RWPE1 (cell line): ENCODE measurements around the gene RASSF7.
A peak's percentile ranks its signal among the peaks of the same experiment; 100 is the strongest.

Experiments used
- CTCF ChIA-PET: fragments of 350-600 bp; sonication (Branson Sonifier 250); formaldehyde crosslinking; extraction: SDS; loops from one replicate; lab custom pipeline; 2021; lab: Yijun Ruan, JAX
- POLR2A ChIA-PET: fragments of 400-600 bp; formaldehyde crosslinking; extraction: SDS; loops from one replicate; lab custom pipeline; 2020; ENCODE audit warnings: antibody characterized with exemption; ENCODE audit not compliant: low non-redundant PET; lab: Yijun Ruan, JAX
- DNase-seq: peaks from one replicate; pipeline ENCODE4 v3.0.0; 2012; ENCODE audit warnings: low spot score
- H3K27ac ChIP-seq: fragments of 450-650 bp; 2 replicates; pipeline ENCODE4 v1.5.1; 2017
- TF ChIP-seq, protein P1 (sequence below): fragments of 450-650 bp; conservative IDR thresholded peaks from 2 replicates; pipeline ENCODE4 v1.5.1; 2017; ENCODE audit warnings: low read depth, mild to moderate bottlenecking

RASSF7 gene

DNA sequence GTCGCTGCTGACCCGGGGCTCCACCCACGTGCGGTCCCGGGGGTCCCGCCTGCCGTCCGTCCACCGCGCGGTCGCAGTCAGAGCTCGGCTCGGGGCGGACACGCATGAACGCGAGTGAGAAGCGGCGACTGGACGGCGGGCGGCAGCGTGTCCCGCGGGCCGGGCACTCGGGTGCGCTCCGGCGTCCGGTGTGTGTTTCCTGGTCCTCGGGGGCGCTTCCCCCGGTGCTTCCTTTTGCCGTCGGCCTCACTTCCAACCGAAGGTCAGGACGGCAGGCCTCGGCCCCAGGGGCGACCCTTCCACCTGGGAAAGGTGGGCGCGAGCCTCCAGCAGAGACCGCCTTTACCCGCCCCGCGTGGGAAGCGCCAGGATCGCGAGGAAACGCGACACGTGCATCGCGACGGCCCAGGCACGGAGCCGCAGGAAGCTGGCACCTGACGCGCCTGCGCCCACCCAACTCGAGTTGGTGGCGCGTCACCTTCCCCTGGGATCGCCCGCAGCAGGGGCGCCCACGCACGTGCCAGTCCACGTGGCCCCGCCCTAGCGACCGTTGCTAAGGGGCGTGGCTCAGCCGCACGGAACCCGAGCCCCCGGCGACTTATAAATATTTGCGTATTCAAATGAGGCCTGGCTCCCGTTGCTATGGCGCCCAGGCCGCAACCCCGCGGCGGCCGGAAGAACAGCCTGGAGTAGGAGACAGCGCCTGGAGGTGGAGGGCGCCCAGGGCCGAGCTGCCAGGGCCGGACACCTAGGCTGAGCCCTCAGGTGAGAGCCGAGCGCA, 23.7 kb upstream of the RASSF7 start, which contains the start of gene LRRC56:
TSS of gene LRRC56 (plus strand) at position 687 of the 781 bp plus-strand sequence. CDS start 3,158 bp downstream, outside the sequence.
- ChIA-PET CTCF (no interaction called here), POLR2A (no interaction called here)
- DNase-seq = peak; percentile 90
- TF ChIP-seq, protein P1, sequence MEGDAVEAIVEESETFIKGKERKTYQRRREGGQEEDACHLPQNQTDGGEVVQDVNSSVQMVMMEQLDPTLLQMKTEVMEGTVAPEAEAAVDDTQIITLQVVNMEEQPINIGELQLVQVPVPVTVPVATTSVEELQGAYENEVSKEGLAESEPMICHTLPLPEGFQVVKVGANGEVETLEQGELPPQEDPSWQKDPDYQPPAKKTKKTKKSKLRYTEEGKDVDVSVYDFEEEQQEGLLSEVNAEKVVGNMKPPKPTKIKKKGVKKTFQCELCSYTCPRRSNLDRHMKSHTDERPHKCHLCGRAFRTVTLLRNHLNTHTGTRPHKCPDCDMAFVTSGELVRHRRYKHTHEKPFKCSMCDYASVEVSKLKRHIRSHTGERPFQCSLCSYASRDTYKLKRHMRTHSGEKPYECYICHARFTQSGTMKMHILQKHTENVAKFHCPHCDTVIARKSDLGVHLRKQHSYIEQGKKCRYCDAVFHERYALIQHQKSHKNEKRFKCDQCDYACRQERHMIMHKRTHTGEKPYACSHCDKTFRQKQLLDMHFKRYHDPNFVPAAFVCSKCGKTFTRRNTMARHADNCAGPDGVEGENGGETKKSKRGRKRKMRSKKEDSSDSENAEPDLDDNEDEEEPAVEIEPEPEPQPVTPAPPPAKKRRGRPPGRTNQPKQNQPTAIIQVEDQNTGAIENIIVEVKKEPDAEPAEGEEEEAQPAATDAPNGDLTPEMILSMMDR = no peak
- H3K27ac ChIP-seq = peak within 1 kb of the TSS; percentile 99

DNA sequence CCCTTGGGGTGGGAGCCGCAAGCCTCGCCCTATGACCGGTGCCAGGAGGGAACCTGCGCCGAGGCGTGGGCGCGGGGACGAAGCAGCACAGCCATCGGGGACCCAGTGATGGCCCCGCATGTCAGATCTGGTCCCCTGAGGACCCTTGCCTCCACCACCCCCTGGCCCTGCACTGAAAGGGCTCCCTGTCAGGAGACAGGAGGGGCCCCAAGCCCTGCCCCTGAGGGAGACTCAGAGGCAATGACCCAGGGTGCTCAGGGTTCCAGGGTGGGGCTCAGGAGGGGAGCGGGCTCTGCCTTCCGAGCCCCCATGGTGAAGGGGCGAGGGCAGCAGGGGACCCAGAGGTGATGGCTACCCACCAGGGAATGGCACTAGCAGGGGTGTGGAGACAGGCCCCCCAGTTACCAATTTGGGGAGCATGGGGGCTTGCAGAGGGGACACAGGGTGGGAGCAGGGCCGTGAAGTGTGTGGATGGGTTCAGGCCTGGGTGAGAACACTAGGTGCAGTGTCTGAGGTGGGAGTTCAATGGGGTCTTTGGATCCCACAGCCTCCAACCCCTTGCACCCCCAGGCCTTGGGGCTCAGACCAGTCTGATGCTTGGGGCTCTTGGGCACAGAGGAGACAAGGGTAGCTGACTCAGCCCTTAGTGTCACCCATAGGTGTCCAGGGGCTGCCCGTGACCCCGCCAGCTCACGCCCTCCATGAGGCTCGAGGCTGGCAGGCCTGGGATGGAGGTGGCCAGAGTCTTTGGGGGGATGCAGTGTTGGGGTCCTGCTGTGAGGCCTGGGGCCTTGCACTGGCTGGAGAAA, 22.9 kb upstream of the RASSF7 start:
- TF ChIP-seq, protein P1 = no peak
- peak overlapping the region; percentile 99 for H3K27ac ChIP-seq
- no peak for DNase-seq
- ChIA-PET CTCF (interaction anchor here (1.0 kb wide), 1 partner anchor 17 kb away, joined by 3 read pairs; no protein-coding TSS in a partner anchor), POLR2A (no interaction called here)

DNA sequence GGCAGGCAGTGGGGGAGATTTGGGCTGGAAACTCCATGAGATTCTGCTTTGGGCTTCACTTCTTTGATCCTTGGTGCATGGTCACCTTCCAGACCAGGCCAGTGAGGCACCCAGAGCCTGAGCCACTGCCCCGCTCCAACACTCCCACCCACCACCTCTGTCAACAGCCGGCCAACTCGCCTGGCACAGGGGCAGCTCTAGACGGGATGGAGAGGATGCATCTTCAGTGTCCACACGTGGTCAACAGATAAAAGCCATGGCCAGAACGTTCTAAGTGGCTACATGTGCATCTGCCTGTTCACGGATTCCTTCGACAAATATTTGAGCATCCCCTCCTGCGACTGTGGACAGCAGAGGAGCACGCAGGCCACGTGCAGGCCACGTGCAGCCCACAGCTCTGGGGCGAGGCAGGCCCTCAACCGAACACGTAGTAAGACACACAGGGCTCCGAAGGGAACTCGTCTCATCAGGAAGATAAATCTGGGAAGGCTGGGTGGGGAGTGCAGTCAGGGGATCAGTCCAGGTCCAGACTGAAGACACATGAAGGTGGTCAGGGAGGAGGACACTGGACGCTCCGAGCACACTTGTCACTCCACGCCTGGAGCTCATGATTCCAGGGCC, 22.2 kb upstream of the RASSF7 start:
- TF ChIP-seq, protein P1 = no peak
- no peak for DNase-seq
- ChIA-PET POLR2A (no interaction called here), CTCF (interaction anchor here (0.6 to 1.0 kb wide), 2 partner anchors 17 to 380 kb away, joined by 3 read pairs; no protein-coding TSS in a partner anchor)
- H3K27ac ChIP-seq = peak overlapping the region; percentile 99

DNA sequence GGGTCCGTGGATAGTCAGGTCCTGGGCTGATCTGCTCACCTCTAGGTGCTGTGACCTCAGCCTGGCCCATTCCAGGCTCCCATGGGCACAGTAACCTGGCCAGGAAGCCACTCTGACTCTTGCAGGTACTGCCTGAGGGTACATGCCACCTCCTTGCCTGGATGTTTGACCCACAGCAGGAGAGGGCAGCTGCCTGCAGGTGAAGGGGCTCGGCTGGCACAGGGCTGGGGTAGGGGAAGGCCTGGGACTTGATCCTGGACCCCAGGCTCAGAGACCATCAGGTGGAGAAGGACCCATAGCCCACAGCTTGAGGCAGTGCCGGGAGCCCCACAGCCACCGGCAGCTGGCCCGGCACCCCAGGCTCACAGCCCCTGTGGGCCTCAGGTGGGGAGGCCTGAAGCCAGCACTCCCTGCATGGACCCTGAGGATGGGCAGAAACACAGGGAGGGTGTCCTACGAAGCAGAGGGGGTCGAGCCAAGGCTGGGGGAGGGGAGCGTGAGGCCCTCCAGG, 20.7 kb upstream of the RASSF7 start:
- CTCF ChIA-PET = interaction anchor here (1.4 to 2.4 kb wide), 2 partner anchors 15 to 106 kb away, joined by 4 to 10 read pairs; no protein-coding TSS in a partner anchor
- TF ChIP-seq, protein P1 = no peak
- POLR2A ChIA-PET = no interaction called here
- no peak for DNase-seq
- H3K27ac ChIP-seq = no peak overlapping the region

DNA sequence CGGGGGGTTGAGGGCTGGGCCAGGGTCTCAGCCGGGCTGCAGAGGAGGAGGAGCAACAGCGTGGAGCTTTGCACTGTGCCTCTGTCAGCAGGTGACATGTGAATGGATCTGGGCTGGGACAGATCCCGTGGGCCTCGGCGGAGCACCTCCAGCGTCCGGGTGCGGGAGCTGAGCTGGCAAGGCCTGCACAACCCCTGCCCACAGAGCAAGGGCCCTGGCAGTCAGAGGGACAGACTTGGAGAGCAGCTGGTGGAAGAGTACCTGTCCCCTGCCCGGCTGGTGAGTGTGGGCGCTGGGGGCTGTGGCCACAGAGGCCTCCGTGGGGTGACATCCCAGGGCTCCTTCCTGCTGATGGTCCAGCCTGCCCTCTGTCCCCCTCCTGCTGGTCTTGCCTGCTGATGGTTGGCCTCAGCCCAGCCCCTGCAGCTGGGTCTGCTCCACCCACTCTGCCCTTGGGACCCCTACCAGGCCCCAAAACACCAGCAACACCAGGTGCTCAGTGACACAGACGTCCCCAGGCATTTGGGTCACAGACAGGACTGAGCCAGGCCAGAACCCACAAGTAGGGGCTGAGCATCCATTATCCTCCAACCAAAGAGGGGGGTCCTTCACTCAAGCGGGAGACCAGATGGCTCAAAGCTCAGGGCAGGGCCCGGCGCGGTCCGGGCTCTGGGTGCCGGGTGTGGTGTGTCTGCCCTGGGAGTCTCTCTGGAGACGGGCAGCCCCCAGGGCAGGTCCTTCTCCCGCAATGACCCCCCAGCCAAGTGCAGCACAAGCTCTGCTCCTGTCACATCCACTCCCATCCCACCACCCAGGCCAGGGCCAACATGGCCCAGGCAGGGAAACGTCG, 20.0 kb upstream of the RASSF7 start:
- H3K27ac ChIP-seq = no peak overlapping the region
- no peak for DNase-seq
- ChIA-PET POLR2A (no interaction called here), CTCF (interaction anchor here (1.4 to 2.4 kb wide), 2 partner anchors 14 to 106 kb away, joined by 4 to 10 read pairs; no protein-coding TSS in a partner anchor)
- TF ChIP-seq, protein P1 = no peak
